GM18861 (cell line): ENCODE results near the gene ARHGEF7.

Experiments used
- ATAC-seq: cut with Tn5 transposase; IDR thresholded peaks from one replicate; pipeline ENCODE4 v1.9.1; 2021; ENCODE audit not compliant: unreplicated experiment

The ARHGEF7 gene

DNA sequence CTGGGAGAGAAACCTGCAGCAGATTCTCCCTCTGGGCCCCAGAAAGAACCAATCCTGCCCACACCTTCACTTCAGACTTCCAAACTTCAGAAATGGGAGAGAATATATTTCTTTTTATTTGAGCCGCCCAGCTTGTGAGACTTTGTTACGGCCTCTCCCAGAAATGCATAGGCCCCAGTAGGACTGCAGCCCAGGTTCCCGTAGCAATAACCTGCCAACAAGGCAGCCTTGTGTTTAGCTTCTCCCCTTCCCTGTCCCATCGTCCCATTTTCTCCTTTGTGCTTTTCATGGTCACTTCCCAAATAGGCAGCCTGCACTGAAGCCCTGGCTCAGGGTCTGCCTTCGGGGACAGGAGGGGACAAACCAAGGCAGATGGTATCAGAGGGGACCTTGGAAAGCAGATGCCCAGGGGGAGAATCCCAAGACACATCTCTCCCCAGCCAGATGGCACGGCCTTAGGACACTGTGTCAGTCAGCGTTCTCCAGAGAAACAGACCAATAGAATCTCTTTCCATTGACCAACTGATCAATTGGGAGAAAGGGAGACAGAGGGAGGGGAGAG, 3.7 kb upstream of the ARHGEF7 start:
- ATAC-seq, result no peak

- no peak for ATAC-seq
These were observed 2.9 kb upstream of the ARHGEF7 start for GRCh38 chr13:111112196-111112595.

DNA sequence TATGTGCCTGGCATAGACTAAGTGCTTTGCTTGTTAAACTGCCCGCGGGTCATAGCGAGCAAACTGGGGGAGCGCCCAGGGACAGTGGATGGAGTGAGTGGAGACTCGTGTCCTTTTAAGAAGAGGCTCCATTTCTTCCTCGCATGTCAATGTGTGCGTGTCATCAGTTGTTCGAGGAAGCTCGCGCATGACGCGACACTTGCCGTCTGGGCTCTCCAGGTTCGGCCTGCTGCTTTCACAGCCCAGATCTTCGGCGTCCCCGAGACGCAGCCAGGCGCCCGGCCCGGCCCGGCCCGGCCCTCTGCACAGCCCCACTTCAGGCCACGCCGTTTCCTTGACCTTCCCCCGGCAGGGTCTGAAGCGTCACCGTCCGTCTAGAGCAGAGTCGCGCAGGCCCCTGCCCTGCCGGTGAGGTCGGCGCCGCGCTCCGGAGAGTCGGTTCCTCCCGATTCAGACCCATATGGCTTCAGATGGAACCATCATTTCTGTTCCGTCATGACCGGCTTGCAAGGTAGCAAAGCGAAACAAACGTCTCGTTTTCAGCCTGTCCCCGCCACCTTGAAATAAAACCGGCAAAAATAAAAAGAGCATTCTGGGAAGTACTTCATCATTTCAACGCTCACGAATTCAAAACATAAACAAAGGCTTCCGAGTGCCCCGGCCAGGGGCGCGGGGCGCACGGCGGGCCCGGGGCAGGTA, 599 bp upstream of the ARHGEF7 start:
- ATAC-seq, result no peak

DNA sequence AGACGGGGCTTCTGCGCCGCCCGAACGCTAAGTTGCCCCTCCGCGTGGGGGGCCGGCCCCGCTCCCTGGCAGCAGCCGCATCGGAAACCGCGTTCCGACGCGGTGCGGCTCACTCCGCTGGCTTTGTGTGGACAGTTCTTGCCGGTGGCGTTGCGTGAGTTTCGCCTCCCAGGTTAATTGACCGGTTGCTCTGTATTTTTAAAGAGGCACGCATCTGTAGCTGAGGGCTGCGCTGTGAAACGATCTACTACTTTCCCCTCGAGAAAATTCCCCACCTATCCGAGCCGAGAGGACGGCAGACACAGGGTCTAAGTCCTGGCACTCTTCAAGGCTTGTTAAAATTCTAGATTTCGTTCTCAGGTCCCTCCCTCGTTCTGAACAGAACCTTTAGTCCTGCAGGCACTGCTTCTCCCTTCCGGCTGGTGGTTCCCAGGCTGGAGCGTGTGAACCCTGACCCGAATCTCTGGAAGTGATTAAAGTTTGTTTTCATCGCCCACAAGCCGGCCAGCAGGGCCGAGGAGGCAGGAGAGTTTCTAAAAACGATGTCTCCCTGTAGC, 933 bp downstream of the ARHGEF7 start:
- no peak for ATAC-seq

GRCh38 chr13:111116856-111117255, 1.7 kb downstream of the ARHGEF7 start:
- ATAC-seq, result no peak

DNA sequence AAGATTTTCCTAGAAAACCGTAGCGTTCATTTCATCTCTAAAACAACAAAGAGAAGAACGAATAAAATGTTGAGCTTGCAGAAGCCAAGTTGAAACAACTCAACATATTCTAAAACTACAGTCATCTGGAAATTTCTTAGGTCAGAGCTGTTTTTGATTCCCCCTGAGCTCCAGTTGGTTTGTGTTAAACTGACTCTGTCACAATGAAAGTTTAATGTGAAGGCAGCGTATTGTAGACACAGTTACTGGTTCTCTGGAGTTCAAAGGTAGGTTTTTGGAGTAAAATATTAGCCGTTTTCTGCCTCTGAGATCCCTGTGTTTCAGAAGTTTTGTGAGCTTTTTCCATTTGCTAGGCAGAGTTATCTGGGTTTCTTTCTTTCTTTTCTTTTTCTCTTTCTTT, 2.2 kb downstream of the ARHGEF7 start:
- no peak for ATAC-seq

DNA sequence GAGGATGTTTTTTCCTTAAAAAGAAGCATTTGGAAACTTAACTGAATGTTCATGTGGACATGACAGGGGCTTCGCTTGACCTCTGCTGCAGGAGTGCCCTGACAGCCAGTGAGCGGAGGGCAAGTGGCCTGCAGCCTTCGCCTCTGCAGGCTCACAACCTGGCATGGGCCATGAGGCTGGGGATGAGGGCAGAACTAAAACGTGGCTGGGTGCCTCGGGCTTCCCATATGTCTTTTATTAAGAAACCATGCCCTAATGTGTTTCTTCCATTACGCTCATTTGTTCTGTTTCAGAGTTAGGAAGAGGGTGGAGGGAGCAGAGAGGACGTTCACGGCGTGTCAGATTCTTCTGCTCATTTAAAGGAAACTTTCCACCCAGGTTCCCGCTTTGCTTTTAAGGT, 2.9 kb downstream of the ARHGEF7 start:
- no peak for ATAC-seq

DNA sequence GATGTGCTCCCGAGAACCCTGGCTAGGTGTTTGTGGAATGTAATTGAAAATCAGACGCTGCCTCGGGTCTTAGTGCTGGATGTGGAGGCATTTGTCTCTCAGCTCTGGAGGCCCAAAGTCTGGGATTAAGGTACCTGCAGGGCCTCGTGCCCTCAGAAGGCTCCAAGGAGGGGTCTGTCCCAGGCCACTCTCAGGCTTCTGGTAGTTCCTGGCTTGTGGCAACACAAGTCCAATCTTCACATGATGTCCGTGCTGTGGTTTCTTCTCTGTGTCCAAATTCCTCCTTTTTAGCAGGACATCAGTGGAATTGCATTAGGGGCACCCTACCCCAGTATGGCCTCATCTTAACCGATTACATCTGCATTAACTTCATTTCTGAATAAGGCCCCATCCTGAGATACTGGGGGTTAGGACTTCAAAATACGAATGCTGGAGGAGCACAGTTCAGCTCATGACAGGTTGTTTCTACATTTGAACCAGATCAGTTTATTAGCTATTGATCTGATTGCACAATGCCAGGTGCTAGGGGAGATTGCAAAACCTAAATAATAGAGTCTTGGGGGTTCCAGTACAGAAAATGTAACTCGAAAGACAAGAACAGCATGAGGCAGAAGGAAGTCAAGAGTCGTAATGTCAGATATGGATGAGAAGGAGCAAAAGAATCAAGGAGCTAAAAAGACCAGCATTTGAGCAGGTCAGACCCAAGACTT, 3.9 kb downstream of the ARHGEF7 start:
- no peak for ATAC-seq

DNA sequence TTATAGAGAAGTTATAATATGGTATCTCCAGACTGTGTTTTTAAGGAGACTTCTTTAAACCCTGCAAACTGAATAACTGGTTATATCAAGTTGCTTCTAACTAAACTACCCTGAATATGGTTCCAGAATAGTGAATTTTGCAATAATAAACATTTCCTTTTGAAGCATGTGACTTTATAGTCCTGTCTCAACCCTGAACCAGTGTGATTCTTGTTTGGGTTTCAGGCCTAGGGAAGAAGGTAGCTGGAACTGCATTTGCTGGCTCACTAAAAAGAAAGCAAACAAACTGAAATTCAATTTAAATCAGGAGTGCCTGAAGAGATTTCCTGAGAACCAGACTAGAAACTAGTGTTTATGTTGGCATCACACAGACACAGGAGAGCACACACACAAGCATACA, 4.9 kb downstream of the ARHGEF7 start:
- ATAC-seq, result no peak

DNA sequence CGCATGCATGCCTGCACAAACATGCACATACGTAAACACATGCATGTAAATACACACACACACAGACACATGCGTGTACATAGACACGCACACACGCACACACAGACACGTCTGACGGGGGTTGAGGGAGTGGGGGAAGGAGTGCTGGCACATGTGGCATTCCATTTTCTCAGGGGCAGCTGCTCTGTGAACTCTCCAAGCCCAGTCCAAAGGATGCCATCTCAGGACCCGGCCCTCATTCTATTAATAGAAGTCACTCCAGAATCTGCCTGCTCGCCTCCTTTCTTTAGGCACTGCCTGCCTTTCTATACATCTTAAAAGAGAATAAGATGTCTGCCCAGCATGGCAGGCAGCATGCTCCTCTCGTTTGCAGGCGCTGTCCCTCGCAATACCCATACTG, 5.3 kb downstream of the ARHGEF7 start:
- no peak for ATAC-seq

GRCh38 chr13:111120913-111121312, 5.8 kb downstream of the ARHGEF7 start:
- ATAC-seq, result no peak

- ATAC-seq, result no peak
These were observed 6.4 kb downstream of the ARHGEF7 start for GRCh38 chr13:111121506-111121905.

DNA sequence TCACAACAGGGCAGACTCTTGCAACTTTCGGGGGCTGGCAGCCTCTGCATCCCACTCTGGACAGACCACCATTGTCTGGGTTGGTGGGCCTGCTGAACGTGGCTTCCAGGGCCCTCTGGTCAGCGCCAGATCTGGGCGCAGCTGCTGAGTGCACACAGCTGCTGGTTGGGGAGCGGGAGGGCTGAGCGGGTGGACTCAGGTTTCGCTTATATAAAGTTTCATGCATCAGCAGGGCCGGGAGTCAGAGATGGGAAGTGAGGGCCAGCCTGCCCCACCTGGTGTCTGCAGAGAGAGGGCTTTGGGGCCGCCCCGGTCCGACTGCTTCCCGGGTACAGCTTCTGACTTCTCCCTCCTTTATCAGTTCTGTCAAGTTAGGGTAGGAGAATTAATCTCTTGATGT, 6.9 kb downstream of the ARHGEF7 start:
- no peak for ATAC-seq

DNA sequence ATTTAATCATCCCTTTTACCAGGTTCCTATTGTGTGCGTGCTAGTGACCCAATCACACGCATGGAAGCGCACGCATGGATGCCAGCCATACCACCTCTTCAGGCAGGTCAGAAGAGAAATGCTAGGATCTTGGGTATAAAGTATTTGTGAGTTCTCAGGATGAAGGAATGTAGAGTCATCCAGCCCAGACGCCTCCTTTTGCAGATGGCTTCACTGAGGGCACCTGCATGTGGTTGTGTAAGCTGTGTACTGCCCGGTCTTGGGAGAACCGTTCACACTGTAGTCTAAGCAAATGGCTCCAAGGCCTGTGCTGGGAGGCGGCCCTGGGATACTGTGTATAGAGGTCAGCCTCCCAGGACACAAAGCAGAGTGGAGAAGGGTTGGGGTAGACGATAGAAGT, 7.5 kb downstream of the ARHGEF7 start:
- no peak for ATAC-seq

GRCh38 chr13:111123221-111123620, 8.1 kb downstream of the ARHGEF7 start:
- ATAC-seq, result no peak

GRCh38 chr13:111123649-111124048, 8.5 kb downstream of the ARHGEF7 start:
- no peak for ATAC-seq

GRCh38 chr13:111126509-111126908, 11.4 kb downstream of the ARHGEF7 start:
- ATAC-seq, result no peak

DNA sequence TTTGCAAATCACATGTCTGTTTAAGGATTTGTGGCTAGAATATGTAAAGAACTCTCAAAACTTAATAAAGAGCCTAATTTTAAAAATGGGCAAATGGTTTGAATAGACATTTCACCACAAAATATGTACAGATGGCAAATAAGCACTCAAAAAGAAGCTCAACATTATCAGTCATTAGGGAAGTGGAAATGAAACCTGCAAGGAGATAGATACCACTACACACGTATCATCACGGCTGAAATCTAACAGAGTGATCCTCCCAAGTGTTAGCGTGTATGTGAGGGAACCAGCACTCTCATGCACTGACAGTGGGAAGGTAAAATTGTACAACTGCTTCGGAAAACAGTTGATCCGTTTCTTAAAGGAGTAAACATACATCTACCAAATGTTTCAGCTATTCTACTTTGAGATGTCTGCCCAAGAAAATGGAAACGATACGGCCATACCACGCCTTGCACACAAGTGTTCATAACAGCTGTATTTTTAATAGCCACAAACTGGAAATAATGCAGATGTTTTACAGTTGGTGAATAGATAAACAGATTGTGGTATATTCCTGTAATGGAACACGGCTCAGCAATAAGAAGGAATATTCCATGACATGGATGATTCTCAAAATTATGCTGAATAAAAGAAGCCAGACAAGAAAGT, 14.5 kb downstream of the ARHGEF7 start:
- peak; percentile 99 for ATAC-seq

- no peak for ATAC-seq
These were observed 15.0 kb downstream of the ARHGEF7 start for GRCh38 chr13:111130116-111130508.

DNA sequence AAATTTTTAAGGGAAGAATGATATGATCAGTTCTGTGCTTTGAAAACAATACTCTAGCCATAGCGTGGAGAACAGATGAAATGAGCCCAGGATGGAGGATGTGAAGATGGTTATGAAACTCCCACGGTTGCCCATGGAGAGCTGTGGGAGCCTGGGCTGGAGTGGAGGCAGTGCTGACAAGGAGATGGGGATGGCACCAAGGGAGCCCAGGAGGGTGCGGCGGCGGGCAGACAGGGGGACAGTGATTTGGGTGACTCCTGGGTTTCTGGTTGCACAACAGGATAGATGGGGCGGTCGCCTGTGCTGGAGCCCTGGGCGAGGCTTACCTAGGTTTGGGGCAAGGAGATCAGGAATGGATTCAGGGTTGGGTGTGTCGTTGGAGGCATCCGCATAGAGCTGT, 15.9 kb downstream of the ARHGEF7 start:
- ATAC-seq, result no peak

- no peak for ATAC-seq
These were observed 16.5 kb downstream of the ARHGEF7 start for GRCh38 chr13:111131611-111132010.

DNA sequence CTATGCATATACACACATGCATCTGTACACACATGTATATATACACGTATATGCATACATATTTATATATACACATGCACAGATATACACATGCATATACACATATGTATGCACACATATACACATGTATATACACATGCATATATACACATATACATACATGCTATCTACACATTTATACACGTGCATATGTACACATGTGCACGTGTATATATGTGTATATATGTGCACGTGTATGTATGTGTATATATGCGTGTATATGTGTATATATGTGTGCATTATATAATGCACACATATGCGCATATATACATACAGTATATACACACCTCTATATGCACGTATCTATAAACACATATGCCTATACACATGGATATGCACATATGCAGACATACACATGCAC, 17.8 kb downstream of the ARHGEF7 start:
- ATAC-seq, result no peak
